Transverse colon (tissue), 4 donors: ENCODE results near the gene TMPRSS9. TPM values are rescaled to one million over a fixed set of nuclear protein-coding genes. Genes with fewer than 3 reads are reported as not detected.

Source experiments
- DNase-seq: peaks from one replicate; pipeline ENCODE4 v3.0.0-alpha.2; 2019
- H3K27ac ChIP-seq, 4 donors: fragments of 200-600 bp; sonication (generic); 2 replicates each; pipeline ENCODE4 v1.5.1; 2016 to 2018; ENCODE audit warnings: inconsistent platforms in 4 of 4
- H3K27me3 ChIP-seq: fragments of 200-600 bp; sonication (generic); 2 replicates; pipeline ENCODE4 v1.5.1; 2017; ENCODE audit warnings: inconsistent platforms
- H3K36me3 ChIP-seq, 4 donors: fragments of 200-600 bp; sonication (generic); 2 replicates each; pipeline ENCODE4 v1.5.1; 2017 to 2019; ENCODE audit warnings: inconsistent platforms in 4 of 4
- H3K4me1 ChIP-seq, 4 donors: fragments of 200-600 bp; sonication (generic); 2 replicates each; pipeline ENCODE4 v1.5.1; 2017 to 2020; ENCODE audit warnings: inconsistent platforms in 4 of 4
- H3K4me3 ChIP-seq, 4 donors: fragments of 200-600 bp; sonication (generic); 1 replicate in 1 of 4; 2 replicates in 3 of 4; pipeline versions ENCODE4 v1.5.1 to v1.6.1; 2017 to 2019; ENCODE audit warnings: inconsistent platforms in 4 of 4
- H3K9me3 ChIP-seq, 2 donors: fragments of 200-600 bp; sonication (generic); 2 replicates each; pipeline ENCODE4 v1.5.1; 2017 to 2019; ENCODE audit warnings: inconsistent platforms in 2 of 2
- CTCF ChIP-seq, 5 experiments: fragments of 200-600 bp in 3 of 5; fragments of 450-650 bp in 2 of 5; sonication (generic) in 3 of 5; IDR thresholded peaks; 1 replicate in 2 of 5; 2 replicates in 3 of 5; pipeline ENCODE4 v1.5.1; 2016 to 2017; ENCODE audit warnings: antibody characterized with exemption in 5 of 5, inconsistent platforms in 3 of 5, mild to moderate bottlenecking in 2 of 5, moderate library complexity in 1 of 5
- EP300 ChIP-seq: sonication (generic); formaldehyde crosslinking; IDR thresholded peaks from one replicate; pipeline ENCODE4 v1.6.1; 2017; ENCODE audit warnings: antibody characterized with exemption, low read depth
- POLR2A ChIP-seq: fragments of 450-650 bp; IDR thresholded peaks from one replicate; pipeline ENCODE4 v1.6.1; 2016; ENCODE audit warnings: antibody characterized with exemption, mild to moderate bottlenecking, moderate library complexity
- POLR2AphosphoS5 ChIP-seq, 3 donors: sonication (generic); formaldehyde crosslinking; IDR thresholded peaks; one replicate each; pipeline ENCODE4 v1.6.1; 2016; ENCODE audit warnings: antibody characterized with exemption in 3 of 3
- WGBS, 2 donors: methylation state at CpG; one replicate each; pipeline ENCODE4 v1.1.5; 2018; ENCODE audit warnings: low coverage in 1 of 2; 5-methylcytosine and 5-hydroxymethylcytosine counted together
- in situ Hi-C, 4 donors: fragments of 200-750 bp; cut with MboI; loops; one replicate each; pipeline versions ENCODE4 v1.15.0 to v1.15.1; 2017; ENCODE audit warnings: low sequenced_read_pairs in 3 of 4, low pct_ligation_motif_present in 1 of 4, low pct_unique_long_range_greater_than_20kb in 1 of 4
- intact Hi-C: fragments of 100-400 bp; cut with DNase I; formaldehyde crosslinking; loops from one replicate; pipeline ENCODE4 v1.15.1; 2023; ENCODE audit warnings: low total_unique reads
- total RNA-seq, 4 donors: library from RNA; depleted of rRNA; stranded (reverse); fragments of >200 nt; gene quantifications; one replicate each; pipeline ENCODE4 v1.1.0, GENCODE V29; 2016

Gene TMPRSS9
- total RNA-seq, 4 donors from 2014 or later: 0.27 TPM; not detected in 3

GRCh38 chr19:2315818-2316353 is 44.2 kb upstream of the TMPRSS9 start:
- H3K4me3 ChIP-seq: no peak overlapping the region
- WGBS, 2 donors: 34% methylated on average over 22 of the region's 22 CpGs; no CpG with 5 or more reads in 1 of the 2 donors
- peak; percentile 71 for DNase-seq
- H3K27ac ChIP-seq: no peak overlapping the region
- in situ Hi-C loops (loop anchor here in 1 of 4 donors (25.0 kb wide), 1 partner anchor 296 kb away; no protein-coding TSS in a partner anchor), intact Hi-C loops (no loop called here)
- H3K9me3 ChIP-seq: peaks cover 6 to 7% of the 10 kb centered on the region in 2 donors
- no peaks in the 10 kb centered on the region for H3K36me3 ChIP-seq
- TF ChIP-seq CTCF (IDR thresholded peaks at IDR 0.05) (peak; percentile 44 to 70 (median 51)), POLR2AphosphoS5 (IDR thresholded peaks at IDR 0.05) (no peak), EP300 (no peak), POLR2A (no peak)
- peaks cover 38% of the 10 kb centered on the region for H3K27me3 ChIP-seq
- H3K4me1 ChIP-seq: peaks cover 0 to 3% (median 0%) of the 10 kb centered on the region in 4 donors

GRCh38 chr19:2317300-2317699 is 42.8 kb upstream of the TMPRSS9 start:
- TF ChIP-seq POLR2AphosphoS5 (IDR thresholded peaks at IDR 0.05) (no peak), CTCF (IDR thresholded peaks at IDR 0.05) (no peak), POLR2A (no peak), EP300 (no peak)
- H3K4me3 ChIP-seq: no peak overlapping the region
- peaks cover 0 to 3% (median 0%) of the 10 kb centered on the region in 4 donors for H3K4me1 ChIP-seq
- DNase-seq: no peak
- in situ Hi-C loops (loop anchor here in 1 of 4 donors (25.0 kb wide), 1 partner anchor 295 kb away; no protein-coding TSS in a partner anchor), intact Hi-C loops (no loop called here)
- 95% methylated on average over 13 of the region's 13 CpGs; no CpG with 5 or more reads in 1 of the 2 donors for WGBS, 2 donors
- no peak overlapping the region for H3K27ac ChIP-seq
- H3K36me3 ChIP-seq: no peaks in the 10 kb centered on the region
- H3K27me3 ChIP-seq: peaks cover 24% of the 10 kb centered on the region
- peaks cover 6 to 7% of the 10 kb centered on the region in 2 donors for H3K9me3 ChIP-seq

GRCh38 chr19:2317756-2318155 is 42.3 kb upstream of the TMPRSS9 start:
- in situ Hi-C loops: loop anchor here in 1 of 4 donors (25.0 kb wide), 1 partner anchor 295 kb away; no protein-coding TSS in a partner anchor
- Histone ChIP-seq H3K27ac (no peak overlapping the region), H3K9me3 (peaks cover 6 to 7% of the 10 kb centered on the region in 2 donors), H3K4me1 (peaks cover 0 to 3% (median 0%) of the 10 kb centered on the region in 4 donors), H3K36me3 (no peaks in the 10 kb centered on the region), H3K4me3 (no peak overlapping the region), H3K27me3 (peaks cover 19% of the 10 kb centered on the region)
- no peak for DNase-seq
- 85 to 86% methylated on average over 2 to 25 of the region's 25 CpGs for WGBS, 2 donors
- TF ChIP-seq CTCF (IDR thresholded peaks at IDR 0.05) (no peak), POLR2AphosphoS5 (IDR thresholded peaks at IDR 0.05) (no peak), POLR2A (no peak), EP300 (no peak)
- intact Hi-C loops: no loop called here

- Histone ChIP-seq H3K4me3 (no peak overlapping the region), H3K9me3 (peaks cover 6 to 7% of the 10 kb centered on the region in 2 donors), H3K27me3 (peaks cover 8% of the 10 kb centered on the region), H3K27ac (no peak overlapping the region), H3K36me3 (no peaks in the 10 kb centered on the region), H3K4me1 (peaks cover 0 to 3% (median 0%) of the 10 kb centered on the region in 4 donors)
- DNase-seq: no peak
- TF ChIP-seq POLR2A: no peak
- TF ChIP-seq EP300: no peak
- no peak for TF ChIP-seq CTCF (IDR thresholded peaks at IDR 0.05)
- no peak for TF ChIP-seq POLR2AphosphoS5 (IDR thresholded peaks at IDR 0.05)
- in situ Hi-C loops (loop anchor here in 1 of 4 donors (25.0 kb wide), 1 partner anchor 293 kb away; no protein-coding TSS in a partner anchor), intact Hi-C loops (no loop called here)
- 71% methylated on average over 6 of the region's 6 CpGs; no CpG with 5 or more reads in 1 of the 2 donors for WGBS, 2 donors
These were observed 41.1 kb upstream of the TMPRSS9 start for GRCh38 chr19:2318923-2319322.
